C1 segment of cervical spinal cord (tissue), 14 donors: Measurements from ENCODE around the gene ARID3B.
"Not testable (repeated sequence)": the region's sequence is repeated elsewhere in the genome, so short reads cannot be mapped to it uniquely, and the experiment has no call there.

ENCODE experiments used
- DNase-seq, 14 donors: peaks; one replicate each; lab custom pipeline; 2025; lab: John Stamatoyannopoulos, UW

ARID3B gene

DNA sequence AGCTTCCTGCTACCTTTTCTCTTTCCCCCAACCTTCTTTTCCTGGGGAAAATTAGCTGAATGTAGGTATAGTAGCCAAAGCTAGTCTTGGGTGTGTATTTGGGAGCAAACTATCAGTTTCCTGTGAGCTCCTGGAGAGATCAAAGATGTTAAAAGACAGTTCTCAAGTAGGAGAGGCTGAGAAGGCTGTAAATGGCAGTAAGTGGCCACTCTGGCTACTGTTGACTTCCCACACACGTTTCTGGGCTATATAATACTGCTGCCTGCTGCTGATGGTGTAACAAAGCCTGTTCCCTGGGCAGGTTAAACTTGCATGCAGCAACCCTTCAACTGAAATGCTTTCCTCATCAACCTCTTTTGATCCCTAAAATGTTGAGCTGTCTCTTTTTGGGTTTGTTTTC lies 27.6 kb downstream of the ARID3B start:
- DNase-seq, result no peak

- DNase-seq, result no peak
Measured at GRCh38 chr15:74569731-74570070, 28.7 kb downstream of the ARID3B start.

GRCh38 chr15:74571191-74571590 lies 30.2 kb downstream of the ARID3B start:
- DNase-seq, result no peak

GRCh38 chr15:74573987-74574386 lies 33.0 kb downstream of the ARID3B start:
- DNase-seq, result no peak

DNA sequence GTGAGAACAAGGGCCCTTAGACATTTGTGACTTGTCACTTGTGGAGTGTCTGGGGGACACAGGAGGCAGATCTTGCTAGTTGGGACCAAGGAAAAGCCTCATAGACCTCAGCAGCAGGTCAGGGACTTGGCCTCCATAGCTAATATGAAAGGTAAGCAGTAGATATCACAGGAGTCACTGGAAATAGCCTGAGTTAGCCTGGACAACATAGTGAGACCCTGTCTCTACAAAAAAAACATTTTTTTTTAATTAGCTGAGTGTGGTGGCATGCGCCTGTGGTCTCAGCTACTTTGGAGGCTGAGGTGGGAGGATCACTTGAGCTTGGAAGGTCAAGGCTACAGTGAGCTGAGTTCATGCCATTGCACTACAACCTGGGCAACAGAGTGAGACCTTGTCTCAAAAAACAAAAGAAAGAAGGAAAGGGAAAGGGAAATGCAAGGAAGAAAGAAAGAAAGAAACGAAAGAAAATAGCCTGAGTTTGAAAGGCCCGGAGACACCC lies 37.5 kb downstream of the ARID3B start:
- DNase-seq, result no peak

- DNase-seq, result no peak
Measured at GRCh38 chr15:74579001-74579400, 38.0 kb downstream of the ARID3B start.

DNA sequence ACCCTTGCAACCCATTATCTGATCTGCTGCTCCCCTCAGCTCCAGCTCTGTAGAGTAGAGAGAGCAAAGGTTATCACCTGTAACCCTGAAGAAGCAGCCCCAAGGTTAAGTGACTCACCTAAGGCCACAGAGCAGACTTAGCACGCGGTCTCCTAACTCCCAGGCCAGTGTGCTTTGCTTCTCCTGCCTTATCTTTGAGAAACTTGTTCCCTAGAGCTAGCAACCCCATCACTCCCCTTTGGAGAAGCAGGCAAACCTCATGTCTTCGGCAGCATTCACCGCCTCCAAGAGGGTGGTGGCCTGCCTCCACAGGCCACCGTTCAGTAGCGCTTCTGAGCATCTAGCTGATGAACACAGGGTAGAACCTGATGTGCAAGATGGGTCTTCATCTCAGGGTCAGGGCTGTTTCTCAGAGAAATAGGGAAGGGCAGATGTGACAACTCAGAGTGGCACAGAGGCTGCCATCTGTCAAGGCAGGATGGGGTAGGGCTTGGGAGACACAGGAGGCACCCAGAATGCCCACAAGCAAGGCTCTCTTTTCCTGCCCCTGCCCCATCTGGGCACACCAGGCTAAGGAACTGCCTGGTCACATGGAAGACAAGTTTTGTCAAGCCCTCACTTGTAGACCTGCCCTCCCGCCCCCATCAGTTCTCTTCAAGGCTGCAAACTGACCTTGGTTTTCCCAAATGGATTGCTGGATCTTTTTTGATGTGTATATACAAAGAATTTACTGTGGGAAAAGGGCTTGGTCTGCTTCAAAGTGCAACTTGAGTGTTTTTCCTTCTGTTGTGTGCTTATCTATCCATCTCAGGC lies 39.7 kb downstream of the ARID3B start:
- no peak for DNase-seq

- no peak for DNase-seq
Measured at GRCh38 chr15:74584204-74584603, 43.2 kb downstream of the ARID3B start.

DNA sequence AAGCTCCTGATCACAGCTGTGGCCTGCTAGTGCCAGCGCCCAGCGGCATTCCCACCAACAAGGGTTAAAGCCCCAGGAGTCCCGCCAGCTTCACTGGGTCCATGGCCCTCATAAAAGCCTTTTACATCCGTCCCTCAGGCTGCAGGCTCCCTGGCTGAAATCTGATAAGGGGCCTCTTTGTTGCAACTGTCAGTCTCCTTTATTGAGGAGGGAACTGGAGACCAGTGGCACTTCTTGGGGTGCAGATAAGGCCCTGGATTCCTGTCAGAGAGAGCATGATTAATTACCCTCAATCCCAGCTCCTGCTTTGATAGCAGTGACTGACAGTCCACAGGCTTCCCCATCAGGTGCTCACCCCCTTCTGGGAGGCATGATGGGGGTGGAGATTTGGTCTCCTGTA lies 43.8 kb downstream of the ARID3B start:
- DNase-seq, result peak in 7 of 14 donors; percentile 9 to 40 (median 17)

DNA sequence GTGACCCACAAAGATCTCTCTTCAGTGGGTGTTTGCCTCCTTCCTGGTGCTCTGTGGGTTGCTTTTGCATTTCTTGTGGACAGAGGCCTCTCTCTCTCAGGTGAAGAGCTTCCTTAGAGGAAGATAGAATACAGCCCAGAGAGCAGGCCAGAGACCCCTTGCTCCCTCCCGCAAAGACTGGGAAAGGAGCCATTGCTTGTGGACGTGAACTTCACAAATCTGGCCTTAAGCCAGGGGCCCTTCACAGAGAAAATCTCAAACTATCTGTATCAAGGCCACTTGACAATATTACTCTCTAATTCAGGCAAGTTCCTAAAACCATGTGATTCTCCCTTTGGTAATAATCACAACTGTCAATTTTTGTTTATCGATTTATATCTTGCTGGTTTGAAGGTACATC lies 44.2 kb downstream of the ARID3B start:
- no peak for DNase-seq

GRCh38 chr15:74585857-74586256 lies 44.8 kb downstream of the ARID3B start:
- DNase-seq, result no peak

GRCh38 chr15:74589826-74590225 lies 48.8 kb downstream of the ARID3B start:
- no peak for DNase-seq

GRCh38 chr15:74592222-74592621 lies 51.2 kb downstream of the ARID3B start:
- DNase-seq, result no peak

- DNase-seq, result no peak
Measured at GRCh38 chr15:74593122-74593521, 52.1 kb downstream of the ARID3B start.

GRCh38 chr15:74594455-74594854 lies 53.4 kb downstream of the ARID3B start:
- no peak for DNase-seq

- no peak for DNase-seq
Measured at GRCh38 chr15:74595271-74595670, 54.3 kb downstream of the ARID3B start.

DNA sequence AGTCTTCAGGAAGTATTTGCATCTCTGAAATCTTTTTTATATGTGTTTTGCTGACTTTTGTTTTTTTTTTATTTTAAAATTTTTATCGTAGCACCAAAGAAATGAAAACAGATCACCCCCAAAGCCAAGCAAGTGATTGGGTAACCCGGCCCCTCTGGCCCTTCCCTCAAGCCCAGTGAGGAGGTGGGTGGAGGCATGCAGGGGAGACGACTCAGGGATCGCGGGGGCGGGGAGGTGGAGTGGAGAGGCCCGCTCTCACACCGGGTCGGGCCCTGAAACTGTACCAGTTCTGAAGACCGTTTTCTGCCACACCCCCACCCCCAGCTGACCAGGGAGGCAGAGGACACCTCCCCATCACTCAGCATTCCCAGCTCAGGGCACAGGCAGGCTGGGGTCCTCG lies 55.7 kb downstream of the ARID3B start:
- DNase-seq, result not testable (repeated sequence)

DNA sequence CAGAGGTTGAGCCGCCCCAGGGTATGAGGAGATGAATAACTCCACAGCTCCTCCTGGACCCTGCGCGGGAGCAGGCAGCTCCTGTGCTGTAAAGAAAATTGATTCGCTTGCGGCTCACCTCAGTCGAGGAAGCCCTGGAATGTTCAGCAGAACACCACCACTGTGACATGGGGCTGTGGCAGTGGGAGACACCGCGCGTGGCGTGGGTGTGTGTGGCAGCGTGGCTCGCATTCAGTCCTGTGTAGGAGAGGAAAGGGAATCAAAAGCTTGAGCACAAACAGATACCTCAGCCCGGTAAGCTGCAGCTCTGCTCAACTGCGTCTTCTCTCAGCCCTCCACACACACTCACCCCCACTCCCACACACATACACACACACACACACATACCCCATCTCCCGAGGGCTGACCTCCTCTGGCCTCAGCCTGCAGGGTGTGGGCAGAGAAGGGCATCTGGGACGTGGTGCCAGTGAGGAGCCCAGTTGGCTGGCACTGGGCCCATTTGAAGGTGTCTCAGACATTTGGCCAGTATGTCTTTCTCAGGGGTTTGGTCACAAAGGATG lies 56.2 kb downstream of the ARID3B start:
- DNase-seq, result not testable (repeated sequence)

DNA sequence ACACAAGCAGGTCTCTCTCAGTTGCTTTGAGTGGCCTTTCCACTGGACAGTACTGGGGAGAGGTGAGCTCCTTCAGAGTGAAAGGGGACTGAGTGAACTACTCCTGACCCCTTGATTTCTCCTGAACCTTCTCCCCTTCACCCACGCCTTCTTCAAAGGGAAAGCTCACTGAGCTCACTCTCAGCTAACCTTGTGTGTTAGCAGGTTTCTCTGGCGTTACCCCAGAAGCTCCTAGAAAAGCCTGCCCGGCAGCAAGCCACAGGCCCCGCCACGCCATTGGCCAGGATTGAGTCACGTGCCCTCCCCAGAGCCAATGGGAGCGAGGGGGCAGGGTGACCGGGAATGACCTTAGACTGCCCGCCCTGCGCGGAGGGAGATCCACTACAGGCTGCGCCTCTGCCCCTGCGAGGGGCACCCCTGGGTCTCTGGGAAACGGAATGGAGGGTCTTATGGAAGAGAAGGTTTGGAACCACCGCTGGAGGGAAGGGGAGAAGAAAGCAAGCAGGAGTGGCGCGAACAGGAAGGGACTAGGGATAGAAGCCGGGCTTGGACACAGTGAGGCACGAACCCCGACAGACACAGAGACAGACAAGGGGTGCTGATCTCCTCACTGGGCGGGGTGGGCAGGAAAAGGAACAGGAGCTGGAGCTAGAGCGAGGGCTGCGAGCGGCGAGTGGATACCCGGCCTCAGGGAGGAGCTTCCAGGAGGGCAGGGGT lies 57.3 kb downstream of the ARID3B start:
- peak; percentile 77 to 97 (median 94) for DNase-seq

- DNase-seq, result no peak
Measured at GRCh38 chr15:74599156-74599555, 58.1 kb downstream of the ARID3B start.

GRCh38 chr15:74603026-74603788 lies 62.2 kb downstream of the ARID3B start:
- no peak for DNase-seq
